H1 (cell line): ENCODE results near the gene AK5. TPM values are rescaled to one million over a fixed set of nuclear protein-coding genes. Genes with fewer than 3 reads are reported as not detected.

Source experiments
- CTCF ChIA-PET: fragments of 300-600 bp; sonication (Branson Sonifier 250); formaldehyde crosslinking; loops from one replicate; lab custom pipeline; 2021; ENCODE audit not compliant: partially characterized antibody; lab: Charles Lee
- POLR2A ChIA-PET: fragments of 300-600 bp; sonication (Branson Sonifier 250); formaldehyde crosslinking; loops from one replicate; lab custom pipeline; 2021; ENCODE audit warnings: inconsistent platforms; ENCODE audit not compliant: partially characterized antibody; lab: Charles Lee
- DNase-seq, 2 experiments: peaks; one replicate each; pipeline versions ENCODE4 v3.0.0 to v3.0.0-alpha.2; 2010 to 2022; ENCODE audit warnings: low spot score in 2 of 2, low read depth in 1 of 2, mixed read lengths in 1 of 2
- FAIRE-seq: peaks from 2 replicates; lab custom pipeline; 2011; peaks lifted over from hg19 to GRCh38; lab: Jason Lieb, UNC
- H2AFZ ChIP-seq: 2 replicates; pipeline ENCODE4 v1.8.1; 2012; ENCODE audit warnings: low read length, inconsistent platforms
- H2AK5ac ChIP-seq: 2 replicates; pipeline ENCODE4 v1.6.1; 2013; ENCODE audit warnings: low read depth, low read length
- H2BK120ac ChIP-seq: replicated peaks from 2 replicates; pipeline ENCODE3; 2013; ENCODE audit warnings: low read depth, low read length, inconsistent platforms
- H2BK12ac ChIP-seq: 2 replicates; pipeline ENCODE4 v1.6.1; 2013; ENCODE audit warnings: low read depth, low read length
- H2BK15ac ChIP-seq: 2 replicates; pipeline ENCODE4 v1.6.1; 2013; ENCODE audit warnings: low read length
- H2BK20ac ChIP-seq: 2 replicates; pipeline ENCODE4 v1.6.1; 2013; ENCODE audit warnings: low read length
- H2BK5ac ChIP-seq: 2 replicates; pipeline ENCODE4 v1.6.1; 2013; ENCODE audit warnings: low read depth, low read length
- H3K14ac ChIP-seq: 2 replicates; pipeline ENCODE4 v1.6.1; 2013; ENCODE audit warnings: inconsistent platforms; ENCODE audit not compliant: insufficient read length
- H3K18ac ChIP-seq: 2 replicates; pipeline ENCODE4 v1.6.1; 2013; ENCODE audit warnings: low read length; ENCODE audit errors: extremely low read depth
- H3K23ac ChIP-seq: 2 replicates; pipeline ENCODE4 v1.6.1; 2013; ENCODE audit warnings: inconsistent platforms; ENCODE audit not compliant: insufficient read length
- H3K23me2 ChIP-seq: 2 replicates; pipeline ENCODE4 v1.6.1; 2013; ENCODE audit warnings: low read depth, low read length
- H3K27ac ChIP-seq: 2 replicates; pipeline ENCODE4 v1.6.1; 2011; ENCODE audit warnings: low read depth, low read length, inconsistent platforms
- H3K27me3 ChIP-seq, 4 experiments: replicated peaks in 1 of 4; 1 replicate in 1 of 4; 2 replicates in 3 of 4; pipeline versions ENCODE4 v1.6.1 to v1.8.1; 2011 to 2013; ENCODE audit warnings: low read length in 3 of 4, mild to moderate bottlenecking in 3 of 4, inconsistent platforms in 2 of 4, mixed read lengths in 2 of 4, moderate library complexity in 1 of 4; ENCODE audit not compliant: control insufficient read depth in 3 of 4, insufficient read depth in 3 of 4; ENCODE audit errors: extremely low read depth in 1 of 4
- H3K36me3 ChIP-seq, 4 experiments: 2 replicates each; pipeline versions ENCODE4 v1.6.1 to v1.8.1; 2011 to 2013; ENCODE audit warnings: mild to moderate bottlenecking in 4 of 4, low read length in 3 of 4, moderate library complexity in 2 of 4, control low read depth in 1 of 4, inconsistent platforms in 1 of 4; ENCODE audit not compliant: insufficient read depth in 4 of 4, control insufficient read depth in 2 of 4
- H3K4ac ChIP-seq: replicated peaks from 2 replicates; pipeline ENCODE3; 2013; ENCODE audit warnings: low read length, low read depth, mixed read lengths, inconsistent platforms; ENCODE audit not compliant: insufficient read length
- H3K4me1 ChIP-seq, 4 experiments: replicated peaks in 1 of 4; 1 replicate in 1 of 4; 2 replicates in 3 of 4; pipeline versions ENCODE4 v1.6.1 to v1.8.1; 2011 to 2013; ENCODE audit warnings: low read length in 3 of 4, inconsistent platforms in 2 of 4, mixed read lengths in 1 of 4; ENCODE audit not compliant: insufficient read depth in 4 of 4, control insufficient read depth in 3 of 4
- H3K4me2 ChIP-seq, 2 experiments: 2 replicates each; pipeline versions ENCODE4 v1.6.1 to v1.8.1; 2011 to 2013; ENCODE audit warnings: low read depth in 2 of 2, low read length in 2 of 2, control low read depth in 1 of 2, inconsistent platforms in 1 of 2, mild to moderate bottlenecking in 1 of 2; ENCODE audit not compliant: insufficient read depth in 1 of 2
- H3K4me3 ChIP-seq, 4 experiments: fragments of 200-600, 300-600 bp in 1 of 4; sonication (generic), shearing (Covaris generic), sonication (Bioruptor Twin) in 1 of 4; 2 replicates each; pipeline versions ENCODE4 v1.5.1 to v1.8.1; 2011 to 2016; ENCODE audit warnings: low read length in 4 of 4, low read depth in 3 of 4, control low read depth in 2 of 4, inconsistent platforms in 2 of 4, mild to moderate bottlenecking in 2 of 4, mixed read lengths in 1 of 4, moderate library complexity in 1 of 4; ENCODE audit not compliant: insufficient read depth in 2 of 4; ENCODE audit errors: extremely low read depth in 1 of 4
- H3K56ac ChIP-seq: replicated peaks from 2 replicates; pipeline ENCODE3; 2013; ENCODE audit warnings: low read depth, mild to moderate bottlenecking, mixed read lengths, low read length, inconsistent platforms; ENCODE audit not compliant: insufficient read length
- H3K79me1 ChIP-seq: 2 replicates; pipeline ENCODE4 v1.6.1; 2013; ENCODE audit warnings: low read depth, low read length, control low read depth
- H3K79me2 ChIP-seq, 2 experiments: 2 replicates each; pipeline versions ENCODE4 v1.6.1 to v1.8.1; 2012 to 2013; ENCODE audit warnings: low read length in 2 of 2, mild to moderate bottlenecking in 2 of 2, inconsistent platforms in 1 of 2; ENCODE audit not compliant: insufficient read depth in 2 of 2, control insufficient read depth in 1 of 2
- H3K9ac ChIP-seq, 4 experiments: replicated peaks in 1 of 4; 1 replicate in 1 of 4; 2 replicates in 3 of 4; pipeline versions ENCODE4 v1.6.1 to v1.8.1; 2011 to 2013; ENCODE audit warnings: low read depth in 3 of 4, low read length in 3 of 4, control low read depth in 2 of 4, mild to moderate bottlenecking in 2 of 4, moderate library complexity in 2 of 4, inconsistent platforms in 1 of 4; ENCODE audit errors: extremely low read depth in 1 of 4
- H3K9me3 ChIP-seq, 2 experiments: 2 replicates each; pipeline versions ENCODE4 v1.6.1 to v1.8.1; 2012 to 2013; ENCODE audit warnings: mild to moderate bottlenecking in 2 of 2, moderate library complexity in 2 of 2, control low read depth in 1 of 2, inconsistent platforms in 1 of 2, low read depth in 1 of 2, low read length in 1 of 2, mixed read lengths in 1 of 2; ENCODE audit not compliant: insufficient read depth in 2 of 2
- H4K20me1 ChIP-seq, 2 experiments: replicated peaks in 1 of 2; 2 replicates each; pipeline versions ENCODE3 to v1.8.1; 2011 to 2013; ENCODE audit warnings: inconsistent platforms in 2 of 2, low read length in 2 of 2, mild to moderate bottlenecking in 1 of 2; ENCODE audit not compliant: insufficient read depth in 2 of 2, control insufficient read depth in 1 of 2
- H4K5ac ChIP-seq: 2 replicates; pipeline ENCODE4 v1.6.1; 2013; ENCODE audit warnings: low read length, low read depth, mixed read lengths, inconsistent platforms; ENCODE audit not compliant: insufficient read length
- H4K8ac ChIP-seq: 2 replicates; pipeline ENCODE4 v1.8.0; 2013; ENCODE audit warnings: mild to moderate bottlenecking, moderate library complexity, low read length, inconsistent platforms; ENCODE audit not compliant: insufficient read depth; ENCODE audit errors: extremely low read depth
- H4K91ac ChIP-seq: replicated peaks from 2 replicates; pipeline ENCODE3; 2013; ENCODE audit warnings: low read length, mixed read lengths, inconsistent platforms; ENCODE audit not compliant: insufficient read length
- ASH2L ChIP-seq: fragments of 200-600, 300-600 bp; sonication (generic); IDR thresholded peaks from one replicate; pipeline ENCODE4 v1.7.1; 2017; ENCODE audit warnings: low read length
- GTF2F1 ChIP-seq: IDR thresholded peaks from 2 replicates; pipeline ENCODE4 v1.6.1; 2012; ENCODE audit warnings: low read depth, low read length, improper control_type of control experiment, borderline replicate concordance
- JUND ChIP-seq: IDR thresholded peaks from 2 replicates; pipeline ENCODE4 v1.6.1; 2011; ENCODE audit warnings: mild to moderate bottlenecking, improper control_type of control experiment, low read length
- KDM4A ChIP-seq: IDR thresholded peaks from one replicate; pipeline ENCODE4 v1.7.1; 2012; ENCODE audit warnings: low read depth, mild to moderate bottlenecking, moderate library complexity, low read length, inconsistent platforms; ENCODE audit not compliant: severe bottlenecking
- PHF8 ChIP-seq: fragments of 200-600 bp; sonication (generic); conservative IDR thresholded peaks from 2 replicates; pipeline ENCODE4 v1.7.1; 2012; ENCODE audit warnings: low read depth, mild to moderate bottlenecking, inconsistent platforms, low read length, moderate library complexity
- RBBP5 ChIP-seq: IDR thresholded peaks from 2 replicates; pipeline ENCODE4 v1.7.1; 2012; ENCODE audit warnings: low read depth, mild to moderate bottlenecking, inconsistent platforms, low read length, moderate library complexity, borderline replicate concordance
- SIRT6 ChIP-seq: IDR thresholded peaks from one replicate; pipeline ENCODE4 v1.7.1; 2012; ENCODE audit warnings: low read length, inconsistent platforms
- SP1 ChIP-seq: IDR thresholded peaks from 2 replicates; pipeline ENCODE4 v1.6.1; 2011; ENCODE audit warnings: low read depth, low read length
- TAF7 ChIP-seq: optimal IDR thresholded peaks from 2 replicates; pipeline ENCODE3; 2011; ENCODE audit warnings: low read depth, mild to moderate bottlenecking, inconsistent platforms, low read length, moderate library complexity, borderline replicate concordance
- TCF12 ChIP-seq: IDR thresholded peaks from 2 replicates; pipeline ENCODE4 v1.6.1; 2011; ENCODE audit warnings: low read depth, mild to moderate bottlenecking, low read length
- YY1 ChIP-seq: IDR thresholded peaks from 2 replicates; pipeline ENCODE4 v1.6.1; 2011; ENCODE audit warnings: low read depth, mild to moderate bottlenecking, low read length
- ZNF274 ChIP-seq: IDR thresholded peaks from 2 replicates; pipeline ENCODE4 v1.7.0; 2012; ENCODE audit warnings: low read length, borderline replicate concordance; ENCODE audit errors: extremely low read depth
- WGBS, 2 experiments: shearing (Covaris generic) in 1 of 2; methylation state at CpG; one replicate each; pipeline versions ENCODE4 v1.1.6 to v1.1.7; 2013 to 2015; ENCODE audit warnings: low lambda C conversion rate in 2 of 2, mixed read lengths in 2 of 2, inconsistent platforms in 1 of 2, low coverage in 1 of 2, missing lambda C conversion rate in 1 of 2; ENCODE audit not compliant: insufficient replicate concordance in 2 of 2, insufficient coverage in 1 of 2, insufficient read length in 1 of 2; ENCODE audit errors: extremely low coverage in 1 of 2, missing lambda C conversion rate in 1 of 2; 5-methylcytosine and 5-hydroxymethylcytosine counted together
- polyA plus RNA-seq, 7 experiments: library from polyadenylated mRNA; depleted of rRNA in 3 of 7; stranded (reverse) in 5 of 7; unstranded in 2 of 7; fragments of >200 nt in 5 of 7; fragments of 200-250 nt in 2 of 7; gene quantifications; 1 replicate in 5 of 7; 2 replicates in 1 of 7; 4 replicates in 1 of 7; pipeline versions ENCODE4 v1.2.1 to v1.2.3, GENCODE V29; 2011 to 2013; ENCODE audit warnings: missing spikeins in 2 of 7, mixed read lengths in 2 of 7
- total RNA-seq: library from RNA; stranded (reverse); fragmentation: NEBNext Ultra II Directional; extraction: Animal tissue kit (Norgen Biotek cat#: 25700); gene quantifications from 2 replicates; pipeline ENCODE4 v1.2.1, GENCODE V29; 2021
- TF ChIP-seq, protein P1 (sequence below): IDR thresholded peaks from 2 replicates; pipeline ENCODE4 v1.6.1; 2011; ENCODE audit warnings: low read depth, mild to moderate bottlenecking, low read length; ENCODE audit not compliant: insufficient read depth

Gene AK5
- total and polyA plus RNA-seq, 2 of the 8 experiments (the other 6 are each of a cell fraction or from before 2014, with no cell fraction given): 2.0 to 7.1 TPM

- no peak overlapping the region for H4K5ac ChIP-seq
- no peaks in the 10 kb centered on the region for H3K36me3 ChIP-seq
- H2BK5ac ChIP-seq: no peak overlapping the region
- no peaks in the 10 kb centered on the region for H4K20me1 ChIP-seq
- no peak overlapping the region for H3K4me3 ChIP-seq
- H2BK12ac ChIP-seq: no peak overlapping the region
- H3K4me1 ChIP-seq: no peaks in the 10 kb centered on the region
- H3K27me3 ChIP-seq: no peaks in the 10 kb centered on the region
- peak overlapping the region; percentile 2 for H3K56ac ChIP-seq
- FAIRE-seq: no peak
- ChIA-PET CTCF (interaction anchor here (0.6 to 1.1 kb wide), 3 partner anchors 9 to 546 kb away, joined by 3 to 5 read pairs (median 3); no protein-coding TSS in a partner anchor), POLR2A (interaction anchor here (0.6 kb wide), 2 partner anchors 86 to 142 kb away, joined by 3 to 5 read pairs; no protein-coding TSS in a partner anchor)
- H2AFZ ChIP-seq: no peak overlapping the region
- H3K9me3 ChIP-seq: no peaks in the 10 kb centered on the region
- no peak overlapping the region for H3K4me2 ChIP-seq
- H2AK5ac ChIP-seq: no peak overlapping the region
- H2BK120ac ChIP-seq: no peak overlapping the region
- no peak overlapping the region for H3K27ac ChIP-seq
- no peaks in the 10 kb centered on the region for H3K79me2 ChIP-seq
- no peak overlapping the region for H4K8ac ChIP-seq
- no peak overlapping the region for H3K4ac ChIP-seq
- no peak overlapping the region for H4K91ac ChIP-seq
- no peak overlapping the region for H2BK15ac ChIP-seq
- no peak overlapping the region for H3K18ac ChIP-seq
- H3K79me1 ChIP-seq: no peaks in the 10 kb centered on the region
- WGBS, 2 experiments: 95% methylated on average over 4 of the region's 4 CpGs; no CpG with 5 or more reads in 1 of the 2 experiments
- no peak overlapping the region for H3K9ac ChIP-seq
- H2BK20ac ChIP-seq: no peak overlapping the region
- no peaks in the 10 kb centered on the region for H3K23me2 ChIP-seq
- DNase-seq: no peak
- H3K14ac ChIP-seq: no peak overlapping the region
- no peak overlapping the region for H3K23ac ChIP-seq
- TF ChIP-seq ZNF274 (no peak), KDM4A (no peak), JUND (no peak), YY1 (no peak), GTF2F1 (no peak), TAF7 (no peak), SP1 (no peak), PHF8 (no peak), SIRT6 (no peak), RBBP5 (no peak), ASH2L (no peak), TCF12 (no peak)
- TF ChIP-seq, protein P1, sequence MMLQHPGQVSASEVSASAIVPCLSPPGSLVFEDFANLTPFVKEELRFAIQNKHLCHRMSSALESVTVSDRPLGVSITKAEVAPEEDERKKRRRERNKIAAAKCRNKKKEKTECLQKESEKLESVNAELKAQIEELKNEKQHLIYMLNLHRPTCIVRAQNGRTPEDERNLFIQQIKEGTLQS: no peak
These were observed 257.8 kb downstream of the AK5 start for GRCh38 chr1:77539519-77540142.
